ENCODE data around the gene UNC93B1.

UNC93B1 gene

GRCh38 chr11:68030318-68031143 is 26.6 kb upstream of the UNC93B1 start, which contains the start of gene NDUFS8:
TSS of gene NDUFS8 (plus strand) at chr11:68030681. CDS start at chr11:68032152, 1,471 bp downstream.
- TF ChIP-seq POLR2AphosphoS5 (IDR thresholded peaks at IDR 0.05; ENCODE audit: low read depth, low read length) (peak; percentile 86), TAF1 (IDR thresholded peaks at IDR 0.05; ENCODE audit: borderline replicate concordance, low read depth, low read length) (0 out of 2 replicates have a peak, but pooled peaks have one; percentile 11), POLR2A (IDR thresholded peaks at IDR 0.05; ENCODE audit: low read depth, low read length) (peak; percentile 83; the same call in 1 of the 2 replicates)
- peak; percentile 100 for FAIRE-seq

GRCh38 chr11:68028802-68029545 is 25.1 kb upstream of the UNC93B1 start:
- DNase-seq (ENCODE audit: insufficient read length) (no peak), FAIRE-seq (peak; percentile 61)
- TF ChIP-seq POLR2AphosphoS5 (IDR thresholded peaks at IDR 0.05; ENCODE audit: low read depth, low read length) (no peak), POLR2A (IDR thresholded peaks at IDR 0.05; ENCODE audit: low read depth, low read length) (no peak), TAF1 (IDR thresholded peaks at IDR 0.05; ENCODE audit: borderline replicate concordance, low read depth, low read length) (no peak)

More at GRCh38 chr11:68030318-68031143, 26.6 kb upstream of the UNC93B1 start, which contains the start of gene NDUFS8:
- DNase-seq (ENCODE audit: insufficient read length): peak; percentile 99

- TF ChIP-seq TAF1 (IDR thresholded peaks at IDR 0.05; ENCODE audit: borderline replicate concordance, low read depth, low read length) (no peak), POLR2A (IDR thresholded peaks at IDR 0.05; ENCODE audit: low read depth, low read length) (no peak), POLR2AphosphoS5 (IDR thresholded peaks at IDR 0.05; ENCODE audit: low read depth, low read length) (no peak)
- FAIRE-seq: no peak
Measured at GRCh38 chr11:68027667-68028066, 23.8 kb upstream of the UNC93B1 start.

GRCh38 chr11:68026391-68027105 is 22.7 kb upstream of the UNC93B1 start:
- FAIRE-seq: no peak
- DNase-seq (ENCODE audit: insufficient read length): no peak
- TF ChIP-seq POLR2A (IDR thresholded peaks at IDR 0.05; ENCODE audit: low read depth, low read length) (no peak), POLR2AphosphoS5 (IDR thresholded peaks at IDR 0.05; ENCODE audit: low read depth, low read length) (no peak), TAF1 (IDR thresholded peaks at IDR 0.05; ENCODE audit: borderline replicate concordance, low read depth, low read length) (no peak)

More at GRCh38 chr11:68027667-68028066, 23.8 kb upstream of the UNC93B1 start:
- no peak for DNase-seq (ENCODE audit: insufficient read length)

GRCh38 chr11:68025047-68025446 is 21.1 kb upstream of the UNC93B1 start:
- DNase-seq (ENCODE audit: insufficient read length): no peak
- FAIRE-seq: no peak
- TF ChIP-seq TAF1 (IDR thresholded peaks at IDR 0.05; ENCODE audit: borderline replicate concordance, low read depth, low read length) (no peak), POLR2AphosphoS5 (IDR thresholded peaks at IDR 0.05; ENCODE audit: low read depth, low read length) (no peak), POLR2A (IDR thresholded peaks at IDR 0.05; ENCODE audit: low read depth, low read length) (no peak)

- FAIRE-seq: no peak
- TF ChIP-seq POLR2AphosphoS5 (IDR thresholded peaks at IDR 0.05; ENCODE audit: low read depth, low read length): no peak
- no peak for TF ChIP-seq TAF1 (IDR thresholded peaks at IDR 0.05; ENCODE audit: borderline replicate concordance, low read depth, low read length)
- TF ChIP-seq POLR2A (IDR thresholded peaks at IDR 0.05; ENCODE audit: low read depth, low read length): no peak
- no peak for DNase-seq (ENCODE audit: insufficient read length)
Measured at GRCh38 chr11:68024508-68024907, 20.6 kb upstream of the UNC93B1 start.

GRCh38 chr11:68022531-68022930 is 18.6 kb upstream of the UNC93B1 start:
- DNase-seq (ENCODE audit: insufficient read length) (no peak), FAIRE-seq (no peak)
- TF ChIP-seq POLR2A (IDR thresholded peaks at IDR 0.05; ENCODE audit: low read depth, low read length) (no peak), POLR2AphosphoS5 (IDR thresholded peaks at IDR 0.05; ENCODE audit: low read depth, low read length) (no peak), TAF1 (IDR thresholded peaks at IDR 0.05; ENCODE audit: borderline replicate concordance, low read depth, low read length) (no peak)

GRCh38 chr11:68021167-68021787 is 17.4 kb upstream of the UNC93B1 start:
- FAIRE-seq (peak; percentile 87), DNase-seq (ENCODE audit: insufficient read length) (no peak)
- TF ChIP-seq POLR2A (IDR thresholded peaks at IDR 0.05; ENCODE audit: low read depth, low read length) (no peak), POLR2AphosphoS5 (IDR thresholded peaks at IDR 0.05; ENCODE audit: low read depth, low read length) (no peak), TAF1 (IDR thresholded peaks at IDR 0.05; ENCODE audit: borderline replicate concordance, low read depth, low read length) (no peak)

GRCh38 chr11:68020575-68020974 is 16.7 kb upstream of the UNC93B1 start:
- TF ChIP-seq TAF1 (IDR thresholded peaks at IDR 0.05; ENCODE audit: borderline replicate concordance, low read depth, low read length): no peak
- TF ChIP-seq POLR2A (IDR thresholded peaks at IDR 0.05; ENCODE audit: low read depth, low read length): no peak
- no peak for TF ChIP-seq POLR2AphosphoS5 (IDR thresholded peaks at IDR 0.05; ENCODE audit: low read depth, low read length)
- FAIRE-seq: no peak
- DNase-seq (ENCODE audit: insufficient read length): no peak

GRCh38 chr11:68019486-68019885 is 15.6 kb upstream of the UNC93B1 start:
- TF ChIP-seq POLR2A (IDR thresholded peaks at IDR 0.05; ENCODE audit: low read depth, low read length) (no peak), POLR2AphosphoS5 (IDR thresholded peaks at IDR 0.05; ENCODE audit: low read depth, low read length) (no peak), TAF1 (IDR thresholded peaks at IDR 0.05; ENCODE audit: borderline replicate concordance, low read depth, low read length) (no peak)
- DNase-seq (ENCODE audit: insufficient read length): no peak
- FAIRE-seq: no peak

Measured in GM12892 (cell line).